Spleen (tissue), 11 donors: ENCODE results near the gene USP32. TPM values are rescaled to one million over a fixed set of nuclear protein-coding genes. Genes with fewer than 3 reads are reported as not detected.

ENCODE experiments used
- DNase-seq: peaks from one replicate; pipeline ENCODE4 v3.0.0-alpha.2; 2020
- H3K27ac ChIP-seq, 8 donors: fragments of 200-600 bp; sonication (generic) in 7 of 8; 1 replicate in 4 of 8; 2 replicates in 4 of 8; pipeline versions ENCODE4 v1.5.0 to v1.8.0; 2016 to 2021; ENCODE audit warnings: inconsistent platforms in 4 of 8, mild to moderate bottlenecking in 4 of 8, moderate library complexity in 1 of 8
- H3K27me3 ChIP-seq, 7 donors: fragments of 200-600 bp; sonication (generic) in 6 of 7; replicated peaks in 1 of 7; 1 replicate in 4 of 7; 2 replicates in 3 of 7; pipeline versions ENCODE4 v1.5.0 to v1.8.0; 2016 to 2021; ENCODE audit warnings: inconsistent platforms in 3 of 7, mild to moderate bottlenecking in 1 of 7
- H3K36me3 ChIP-seq, 6 donors: fragments of 200-600 bp; sonication (generic) in 5 of 6; 1 replicate in 4 of 6; 2 replicates in 2 of 6; pipeline versions ENCODE4 v1.5.0 to v1.8.0; 2016 to 2021; ENCODE audit warnings: inconsistent platforms in 2 of 6
- H3K4me1 ChIP-seq, 6 donors: fragments of 200-600 bp; sonication (generic) in 5 of 6; 1 replicate in 3 of 6; 2 replicates in 3 of 6; pipeline versions ENCODE4 v1.5.0 to v1.8.0; 2016 to 2021; ENCODE audit warnings: inconsistent platforms in 3 of 6
- H3K4me3 ChIP-seq, 8 donors: fragments of 200-600 bp; sonication (generic) in 7 of 8; 1 replicate in 4 of 8; 2 replicates in 4 of 8; pipeline versions ENCODE4 v1.5.0 to v1.8.0; 2016 to 2021; ENCODE audit warnings: inconsistent platforms in 4 of 8, mild to moderate bottlenecking in 4 of 8, moderate library complexity in 2 of 8
- H3K9me3 ChIP-seq, 8 donors: fragments of 200-600 bp; sonication (generic) in 7 of 8; 1 replicate in 4 of 8; 2 replicates in 4 of 8; pipeline versions ENCODE4 v1.5.0 to v1.8.0; 2016 to 2021; ENCODE audit warnings: inconsistent platforms in 4 of 8
- CTCF ChIP-seq, 11 experiments: fragments of 200-600 bp in 7 of 11; fragments of 450-650 bp in 4 of 11; sonication (generic) in 4 of 11; IDR thresholded peaks in 8 of 11; conservative IDR thresholded peaks in 3 of 11; 1 replicate in 7 of 11; 2 replicates in 4 of 11; pipeline versions ENCODE4 v1.4.0 to v1.8.0; 2016 to 2021; ENCODE audit warnings: antibody characterized with exemption in 11 of 11, inconsistent platforms in 4 of 11, mild to moderate bottlenecking in 1 of 11
- POLR2A ChIP-seq, 3 donors: fragments of 450-650 bp; IDR thresholded peaks; one replicate each; pipeline ENCODE4 v1.5.1; 2017; ENCODE audit warnings: antibody characterized with exemption in 3 of 3, mild to moderate bottlenecking in 1 of 3
- POLR2AphosphoS5 ChIP-seq, 3 donors: sonication (generic); formaldehyde crosslinking; IDR thresholded peaks; one replicate each; pipeline ENCODE4 v1.5.1; 2017; ENCODE audit warnings: antibody characterized with exemption in 3 of 3
- WGBS, 5 donors: extraction: QIAGEN DNeasy Blood & Tissue Kit in 3 of 5; methylation state at CpG; one replicate each; pipeline versions ENCODE4 v1.1.5 to v1.1.7; 2013 to 2018; 5-methylcytosine and 5-hydroxymethylcytosine counted together
- intact Hi-C: fragments of 100-400 bp; cut with DNase I; formaldehyde crosslinking; loops from one replicate; pipeline ENCODE4 v1.15.0; 2023; ENCODE audit warnings: low total_unique reads
- polyA plus RNA-seq, 3 donors: library from polyadenylated mRNA; stranded (reverse); fragments of 200-250 nt; gene quantifications; one replicate each; pipeline ENCODE4 v1.2.1, GENCODE V29; 2013
- total RNA-seq, 7 donors: library from RNA; depleted of rRNA in 3 of 7; stranded (reverse); fragments of >200 nt in 3 of 7; fragmentation: NEBNext Ultra II Directional in 4 of 7; extraction: Animal tissue kit (Norgen Biotek cat#: 25700) in 4 of 7; gene quantifications; one replicate each; pipeline versions ENCODE4 v1.1.0 to v1.2.1, GENCODE V29; 2016 to 2021
- donor health status: healthy with polysubstance abuse.
- donor health status: DM: no; HTN: no; CAD: no; lungs with moderate emphysema.
- donor health status: DM: no; HTN: no; CAD: no.
- donor health status: Bipolar disorder and iron deficiency.
- donor health status: healthy.
- donor health status: DM: no; HTN: no; CAD: no.
- donor health status: DM: yes; HTN: yes; CAD: no.

Gene USP32
- total and polyA plus RNA-seq, 10 donors = 7.3 to 115 (median 79.8) TPM

GRCh38 chr17:60240290-60240689, 151.6 kb downstream of the USP32 start:
- no peak overlapping the region for H3K4me3 ChIP-seq
- no peaks in the 10 kb centered on the region for H3K27me3 ChIP-seq
- H3K4me1 ChIP-seq = no peaks in the 10 kb centered on the region
- intact Hi-C loops = no loop called here
- WGBS, 5 donors = 81 to 98% (median 96%) methylated on average over 3 of the region's 3 CpGs
- TF ChIP-seq POLR2AphosphoS5 (IDR thresholded peaks at IDR 0.05) = no peak
- no peak for TF ChIP-seq POLR2A (IDR thresholded peaks at IDR 0.05)
- TF ChIP-seq CTCF (IDR thresholded peaks at IDR 0.05 in 8 of 11, conservative IDR thresholded peaks at IDR 0.05 in 3 of 11) = no peak
- H3K27ac ChIP-seq = no peak overlapping the region
- no peak for DNase-seq
- peaks cover 0 to 54% (median 9%) of the 10 kb centered on the region in 6 donors for H3K36me3 ChIP-seq
- peaks cover 0 to 22% (median 11%) of the 10 kb centered on the region in 8 donors for H3K9me3 ChIP-seq

DNA sequence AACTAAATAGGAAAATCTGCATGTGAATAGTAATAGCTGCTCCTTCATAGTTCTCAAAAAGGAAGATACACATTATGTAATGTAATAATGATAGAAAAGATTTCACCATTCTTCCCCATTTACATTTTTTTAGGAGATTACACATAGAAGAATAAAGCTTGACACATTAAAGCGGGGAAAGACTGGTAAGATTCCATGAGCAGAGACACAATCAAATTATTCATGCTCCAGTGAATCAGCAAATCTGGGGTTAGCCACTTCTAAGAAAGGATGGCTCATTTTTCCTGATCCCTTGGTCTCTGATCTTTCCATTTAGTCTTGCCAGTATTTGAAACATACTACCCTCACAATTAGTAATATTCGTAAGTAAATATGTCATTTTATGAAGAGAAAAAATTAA, 160.2 kb downstream of the USP32 start:
- Histone ChIP-seq H3K27me3 (no peaks in the 10 kb centered on the region), H3K4me1 (no peaks in the 10 kb centered on the region), H3K36me3 (peaks cover 0 to 69% (median 16%) of the 10 kb centered on the region in 6 donors), H3K4me3 (no peak overlapping the region), H3K9me3 (no peaks in the 10 kb centered on the region), H3K27ac (no peak overlapping the region)
- intact Hi-C loops = no loop called here
- WGBS, 5 donors = 62 to 92% (median 80%) methylated on average over 2 of the region's 2 CpGs
- DNase-seq = no peak
- TF ChIP-seq POLR2AphosphoS5 (IDR thresholded peaks at IDR 0.05) = no peak
- no peak for TF ChIP-seq CTCF (IDR thresholded peaks at IDR 0.05 in 8 of 11, conservative IDR thresholded peaks at IDR 0.05 in 3 of 11)
- TF ChIP-seq POLR2A (IDR thresholded peaks at IDR 0.05) = no peak

DNA sequence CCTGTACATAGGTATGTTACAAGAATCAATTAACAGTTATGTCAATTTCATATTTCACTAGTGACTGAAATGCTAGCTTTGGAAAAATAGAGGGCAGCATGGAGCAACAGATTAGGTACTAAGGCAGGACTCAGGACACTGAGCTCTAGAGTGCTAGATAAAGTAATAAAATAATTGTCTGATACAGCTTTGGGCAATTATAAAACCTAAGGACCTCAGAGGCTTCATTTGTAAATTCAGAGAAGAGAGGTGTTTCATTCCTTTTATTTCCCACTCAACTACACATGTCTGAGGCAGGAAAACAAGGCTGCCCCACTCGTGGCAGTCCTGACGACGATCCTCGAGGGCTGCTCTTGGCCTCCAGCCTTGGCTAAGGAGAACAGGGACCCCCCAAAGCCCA, 160.7 kb downstream of the USP32 start:
- WGBS, 5 donors = 87 to 96% (median 93%) methylated on average over 4 of the region's 4 CpGs
- Histone ChIP-seq H3K4me1 (no peaks in the 10 kb centered on the region), H3K27me3 (no peaks in the 10 kb centered on the region), H3K4me3 (no peak overlapping the region), H3K36me3 (peaks cover 0 to 70% (median 16%) of the 10 kb centered on the region in 6 donors), H3K27ac (no peak overlapping the region), H3K9me3 (no peaks in the 10 kb centered on the region)
- TF ChIP-seq POLR2A (IDR thresholded peaks at IDR 0.05) = no peak
- peak in 4 of 11 experiments; percentile 5 to 19 (median 14) for TF ChIP-seq CTCF (IDR thresholded peaks at IDR 0.05 in 8 of 11, conservative IDR thresholded peaks at IDR 0.05 in 3 of 11)
- intact Hi-C loops = no loop called here
- DNase-seq = no peak

DNA sequence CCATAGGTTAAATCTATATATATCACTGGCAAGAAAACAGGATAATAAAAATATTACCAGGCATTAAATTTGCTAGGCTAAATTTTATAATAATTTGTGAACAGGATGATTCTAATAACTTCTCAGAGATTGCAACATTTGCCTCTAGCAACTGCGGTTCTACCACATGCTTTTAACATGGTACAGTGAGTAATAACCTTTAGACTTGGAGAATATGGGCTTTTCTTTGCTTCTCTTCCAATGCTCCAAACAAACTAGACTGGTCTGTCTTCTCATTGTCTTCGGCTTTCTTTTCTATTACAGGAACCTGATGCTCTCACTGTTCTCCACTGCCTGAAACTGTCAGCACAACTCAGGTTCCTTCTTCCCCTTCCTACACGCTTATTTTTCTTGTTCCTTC, 161.6 kb downstream of the USP32 start:
- Histone ChIP-seq H3K27me3 (no peaks in the 10 kb centered on the region), H3K27ac (no peak overlapping the region), H3K36me3 (peaks cover 3 to 70% (median 18%) of the 10 kb centered on the region in 6 donors), H3K9me3 (no peaks in the 10 kb centered on the region), H3K4me3 (no peak overlapping the region), H3K4me1 (no peaks in the 10 kb centered on the region)
- DNase-seq = no peak
- TF ChIP-seq POLR2A (IDR thresholded peaks at IDR 0.05) = no peak
- TF ChIP-seq POLR2AphosphoS5 (IDR thresholded peaks at IDR 0.05) = no peak
- TF ChIP-seq CTCF (IDR thresholded peaks at IDR 0.05 in 8 of 11, conservative IDR thresholded peaks at IDR 0.05 in 3 of 11) = no peak
- intact Hi-C loops = no loop called here
- 83 to 97% (median 88%) methylated on average over 3 of the region's 3 CpGs for WGBS, 5 donors
